ENCODE data around the gene PKD2.
"Not testable (repeated sequence)": the region's sequence is repeated elsewhere in the genome, so short reads cannot be mapped to it uniquely, and the experiment has no call there.

Gene PKD2

GRCh38 chr4:88109123-88109881, 101.9 kb downstream of the PKD2 start:
- DNase-seq (ENCODE audit: low read depth in 1 of 2, low spot score in 1 of 2), result no peak

GRCh38 chr4:88110826-88111225, 103.4 kb downstream of the PKD2 start:
- DNase-seq (ENCODE audit: low read depth in 1 of 2, low spot score in 1 of 2), result no peak

- no peak for DNase-seq (ENCODE audit: low read depth in 1 of 2, low spot score in 1 of 2)
Observed at GRCh38 chr4:88112856-88113255, 105.4 kb downstream of the PKD2 start.

- no peak for DNase-seq (ENCODE audit: low read depth in 1 of 2, low spot score in 1 of 2)
Observed at GRCh38 chr4:88115587-88115986, 108.2 kb downstream of the PKD2 start.

- no peak for DNase-seq (ENCODE audit: low read depth in 1 of 2, low spot score in 1 of 2)
Observed at GRCh38 chr4:88119943-88120342, 112.5 kb downstream of the PKD2 start.

GRCh38 chr4:88122260-88122659, 114.8 kb downstream of the PKD2 start:
- DNase-seq (ENCODE audit: low read depth in 1 of 2, low spot score in 1 of 2), result not testable (repeated sequence)
